CD4-positive, CD25-positive, alpha-beta regulatory T cell (primary cell): ENCODE results near the gene ITGAX. TPM values are rescaled to one million over a fixed set of nuclear protein-coding genes. Genes with fewer than 3 reads are reported as not detected.

Experiments used
- polyA plus RNA-seq, 4 donors: library from polyadenylated mRNA; unstranded; fragments of 300-500 nt; fragmentation: Illumina TruSeq; gene quantifications; one replicate each; pipeline ENCODE4 v1.2.3, GENCODE V29; 2021
- total RNA-seq: library from RNA; stranded (reverse); gene quantifications from one replicate; pipeline ENCODE4 v1.2.3, GENCODE V29; 2022

The ITGAX gene
- total and polyA plus RNA-seq, 5 donors from 2014 or later = 0.47 to 1.9 TPM; not detected in 3

Other genes starting within 250 kb of the ITGAX start
- 8.2 TPM for gene BCKDK, start 246.8 kb upstream of the ITGAX start, total RNA-seq
- 10 to 100 TPM; 19.5 to 24.7 (median 23.5) TPM for gene BCKDK, start 246.8 kb upstream of the ITGAX start, polyA plus RNA-seq
- 103 TPM for gene KAT8, start 237.5 kb upstream of the ITGAX start, total RNA-seq
- 10 to 100 TPM; 31.8 to 49.2 (median 44.4) TPM for gene KAT8, start 237.5 kb upstream of the ITGAX start, polyA plus RNA-seq
- not detected for gene PRSS8, start 219.4 kb upstream of the ITGAX start, total RNA-seq
- gene PRSS8, start 219.4 kb upstream of the ITGAX start, polyA plus RNA-seq = not detected
- gene PRSS36, start 205.1 kb upstream of the ITGAX start, total RNA-seq = 0.39 TPM
- 1 to 10 TPM in 3 of 4 donors, under 1 TPM in 1; 0.46 to 1.4 (median 1.2) TPM for gene PRSS36, start 205.1 kb upstream of the ITGAX start, polyA plus RNA-seq
- 918 TPM for gene FUS, start 175.0 kb upstream of the ITGAX start, total RNA-seq
- gene FUS, start 175.0 kb upstream of the ITGAX start, polyA plus RNA-seq = 100 to 1,000 TPM; 119 to 147 (median 132) TPM
- 25.0 TPM for gene PYCARD, start 152.4 kb upstream of the ITGAX start, total RNA-seq
- gene PYCARD, start 152.4 kb upstream of the ITGAX start, polyA plus RNA-seq = 10 to 100 TPM; 50.6 to 82.9 (median 68.3) TPM
- 0.20 TPM for gene TRIM72, start 141.1 kb upstream of the ITGAX start, total RNA-seq
- gene TRIM72, start 141.1 kb upstream of the ITGAX start, polyA plus RNA-seq = not detected
- gene PYDC1, start 138.0 kb upstream of the ITGAX start, total RNA-seq = not detected
- not detected for gene PYDC1, start 138.0 kb upstream of the ITGAX start, polyA plus RNA-seq
- 13.1 TPM for gene ITGAM, start 95.2 kb upstream of the ITGAX start, total RNA-seq
- 1 to 10 TPM in 3 of 4 donors, under 1 TPM in 1; 0.71 to 4.8 (median 1.4) TPM for gene ITGAM, start 95.2 kb upstream of the ITGAX start, polyA plus RNA-seq
- not detected for gene ITGAD, start 38.2 kb downstream of the ITGAX start, total RNA-seq
- not detected for gene ITGAD, start 38.2 kb downstream of the ITGAX start, polyA plus RNA-seq
- not detected for gene COX6A2, start 73.2 kb downstream of the ITGAX start, total RNA-seq
- not detected for gene COX6A2, start 73.2 kb downstream of the ITGAX start, polyA plus RNA-seq
- gene ZNF843, start 87.6 kb downstream of the ITGAX start, total RNA-seq = 0.12 TPM
- gene ZNF843, start 87.6 kb downstream of the ITGAX start, polyA plus RNA-seq = under 1 TPM in 2 of 4 donors, not detected in 2; 0.06 to 0.09 TPM
- gene ARMC5, start 104.3 kb downstream of the ITGAX start, total RNA-seq = 11.4 TPM
- gene ARMC5, start 104.3 kb downstream of the ITGAX start, polyA plus RNA-seq = 1 to 10 TPM; 4.0 to 5.9 (median 5.6) TPM
- gene TGFB1I1, start 117.0 kb downstream of the ITGAX start, total RNA-seq = 1.6 TPM
- gene TGFB1I1, start 117.0 kb downstream of the ITGAX start, polyA plus RNA-seq = 1 to 10 TPM in 2 of 4 donors, under 1 TPM in 2; 0.33 to 5.0 (median 1.5) TPM
- gene SLC5A2, start 127.9 kb downstream of the ITGAX start, total RNA-seq = 3.8 TPM
- gene SLC5A2, start 127.9 kb downstream of the ITGAX start, polyA plus RNA-seq = 1 to 10 TPM in 3 of 4 donors, under 1 TPM in 1; 0.76 to 2.2 (median 1.4) TPM
- 44.7 TPM for gene RUSF1, start 153.2 kb downstream of the ITGAX start, total RNA-seq
- gene RUSF1, start 153.2 kb downstream of the ITGAX start, polyA plus RNA-seq = 10 to 100 TPM; 17.9 to 21.9 (median 21.4) TPM
- gene AHSP, start 172.7 kb downstream of the ITGAX start, total RNA-seq = not detected
- gene AHSP, start 172.7 kb downstream of the ITGAX start, polyA plus RNA-seq = not detected